Lung microvascular endothelial cell (primary cell): ENCODE data around the gene PHF11. TPM values are rescaled to one million over a fixed set of nuclear protein-coding genes. Genes with fewer than 3 reads are reported as not detected.
A peak's percentile ranks its signal among the peaks of the same experiment; 100 is the strongest.
"Not testable (repeated sequence)": the region's sequence is repeated elsewhere in the genome, so short reads cannot be mapped to it uniquely, and the experiment has no call there.

ENCODE experiments used
- DNase-seq, 2 donors: peaks; one replicate each; pipeline versions ENCODE4 v3.0.0 to v3.0.0-alpha.2; 2010; ENCODE audit warnings: low read depth in 2 of 2
- total RNA-seq: library from RNA; depleted of rRNA; stranded (reverse); fragments of >200 nt; gene quantifications from 2 replicates; pipeline ENCODE4 v1.2.1, GENCODE V29; 2014

PHF11 gene
- total RNA-seq, 1 donor from 2014 or later, result 7.3 TPM

GRCh38 chr13:49545661-49546060 lies 49.9 kb downstream of the PHF11 start:
- no peak for DNase-seq

- DNase-seq, result no peak
These were observed 50.8 kb downstream of the PHF11 start for GRCh38 chr13:49546561-49546960.

GRCh38 chr13:49549289-49549688 lies 53.5 kb downstream of the PHF11 start:
- no peak for DNase-seq

- no peak for DNase-seq
These were observed 55.3 kb downstream of the PHF11 start for GRCh38 chr13:49550942-49551644.

GRCh38 chr13:49553888-49554287 lies 58.1 kb downstream of the PHF11 start:
- no peak for DNase-seq

- DNase-seq, result no peak
These were observed 58.6 kb downstream of the PHF11 start for GRCh38 chr13:49554387-49554786.

GRCh38 chr13:49559006-49559405 lies 63.3 kb downstream of the PHF11 start:
- no peak for DNase-seq

GRCh38 chr13:49560270-49561061 lies 64.7 kb downstream of the PHF11 start:
- DNase-seq, result peak in 1 of 2 donors; percentile 18

GRCh38 chr13:49561062-49561410 lies 65.3 kb downstream of the PHF11 start:
- no peak for DNase-seq

GRCh38 chr13:49563516-49563915 lies 67.8 kb downstream of the PHF11 start:
- DNase-seq, result no peak

- not testable (repeated sequence) for DNase-seq
These were observed 69.7 kb downstream of the PHF11 start for GRCh38 chr13:49565461-49565860.

- DNase-seq, result no peak
These were observed 70.7 kb downstream of the PHF11 start for GRCh38 chr13:49566461-49566860.

GRCh38 chr13:49567491-49567890 lies 71.7 kb downstream of the PHF11 start:
- no peak for DNase-seq

- DNase-seq, result peak in 1 of 2 donors; percentile 11
These were observed 74.4 kb downstream of the PHF11 start for GRCh38 chr13:49569993-49570689.

GRCh38 chr13:49571299-49572240 lies 75.8 kb downstream of the PHF11 start:
- no peak for DNase-seq

Other genes starting within 250 kb of the PHF11 start
- gene CDADC1, start 248.0 kb upstream of the PHF11 start, total RNA-seq, result 1.1 and 2.2 TPM in 2 replicates
- gene CAB39L, start 51.9 kb upstream of the PHF11 start, total RNA-seq, result 6.2 and 6.3 TPM in 2 replicates
- 3.5 and 6.3 TPM in 2 replicates for gene SETDB2, start 51.7 kb upstream of the PHF11 start, total RNA-seq
- gene RCBTB1, start 89.6 kb downstream of the PHF11 start, total RNA-seq, result 21.1 and 24.4 TPM in 2 replicates
- gene ARL11, start 132.6 kb downstream of the PHF11 start, total RNA-seq, result 0.20 and 0.22 TPM in 2 replicates
- gene EBPL, start 195.5 kb downstream of the PHF11 start, total RNA-seq, result 82.8 and 102 TPM in 2 replicates